GM23338 (cell line): Measurements from ENCODE around the gene CAPN7. TPM values are rescaled to one million over a fixed set of nuclear protein-coding genes. Genes with fewer than 3 reads are reported as not detected.

ENCODE experiments used
- ATAC-seq: fragments of 200-7000 bp; cut with Tn5 transposase; 3 replicates; pipeline ENCODE4 v1.9.1; 2020
- DNase-seq: peaks from one replicate; pipeline ENCODE4 v3.0.0-alpha.2; 2015; ENCODE audit warnings: low spot score
- H2AFZ ChIP-seq: fragments of 200-600 bp; sonication (generic); 2 replicates; pipeline ENCODE4 v1.8.0; 2016; ENCODE audit warnings: antibody characterized with exemption, mild to moderate bottlenecking, moderate library complexity
- H3F3A ChIP-seq: fragments of 200-600 bp; sonication (generic); replicated peaks from 2 replicates; pipeline ENCODE4 v1.8.0; 2017; ENCODE audit warnings: antibody characterized with exemption, mixed run types, low read depth
- H3K27ac ChIP-seq: fragments of 200-600 bp; sonication (generic); 2 replicates; pipeline ENCODE4 v1.6.1; 2016; ENCODE audit warnings: low read depth
- H3K27me3 ChIP-seq: fragments of 200-600 bp; sonication (generic); 2 replicates; pipeline ENCODE4 v1.8.0; 2016; ENCODE audit warnings: mild to moderate bottlenecking, mixed run types, moderate library complexity; ENCODE audit not compliant: insufficient read depth
- H3K36me3 ChIP-seq: fragments of 200-600 bp; sonication (generic); 2 replicates; pipeline ENCODE4 v1.8.0; 2016; ENCODE audit warnings: mild to moderate bottlenecking; ENCODE audit not compliant: insufficient read depth
- H3K4me1 ChIP-seq: fragments of 200-600 bp; sonication (generic); 2 replicates; pipeline ENCODE4 v1.8.0; 2016; ENCODE audit warnings: mild to moderate bottlenecking, moderate library complexity; ENCODE audit not compliant: insufficient read depth
- H3K4me2 ChIP-seq: fragments of 200-600 bp; sonication (generic); 2 replicates; pipeline ENCODE4 v1.7.1; 2017; ENCODE audit warnings: mixed run types
- H3K4me3 ChIP-seq: fragments of 200-600 bp; sonication (generic); 2 replicates; pipeline ENCODE4 v1.6.1; 2016; ENCODE audit warnings: mixed run types
- H3K79me2 ChIP-seq: fragments of 200-600 bp; sonication (generic); replicated peaks from 2 replicates; pipeline ENCODE4 v1.8.0; 2017; ENCODE audit warnings: mild to moderate bottlenecking; ENCODE audit not compliant: insufficient read depth
- H3K9me2 ChIP-seq: fragments of 200-600 bp; sonication (generic); 2 replicates; pipeline ENCODE4 v1.8.0; 2017; ENCODE audit not compliant: insufficient read depth
- H4K20me1 ChIP-seq: fragments of 200-600 bp; sonication (generic); replicated peaks from 2 replicates; pipeline ENCODE4 v1.8.0; 2017; ENCODE audit warnings: mild to moderate bottlenecking; ENCODE audit not compliant: insufficient read depth
- H3K27ac Mint-ChIP-seq: 2 replicates; pipeline ENCODE4 v1.8.0; 2020; ENCODE audit warnings: inconsistent platforms, mild to moderate bottlenecking, moderate library complexity, mixed read lengths
- H3K27me3 Mint-ChIP-seq: 3 replicates; pipeline ENCODE4 v1.8.0; 2022; ENCODE audit warnings: low read depth, mild to moderate bottlenecking, moderate library complexity, mixed read lengths, inconsistent platforms; ENCODE audit not compliant: insufficient read depth, poor library complexity
- H3K36me3 Mint-ChIP-seq: 3 replicates; pipeline ENCODE4 v1.8.0; 2021; ENCODE audit warnings: low read depth, mild to moderate bottlenecking, inconsistent platforms, moderate library complexity, mixed read lengths
- H3K4me1 Mint-ChIP-seq: 3 replicates; pipeline ENCODE4 v1.8.0; 2020; ENCODE audit warnings: mild to moderate bottlenecking, inconsistent platforms, mixed read lengths
- H3K4me3 Mint-ChIP-seq: 3 replicates; pipeline ENCODE4 v1.8.0; 2021; ENCODE audit warnings: moderate library complexity, mild to moderate bottlenecking, inconsistent platforms, mixed read lengths
- H3K9me3 Mint-ChIP-seq: 3 replicates; pipeline ENCODE4 v1.8.0; 2020; ENCODE audit warnings: moderate library complexity, mild to moderate bottlenecking, inconsistent platforms, mixed read lengths
- CREB1 ChIP-seq: fragments of 250-450 bp; sonication (Bioruptor Pico); IDR thresholded peaks from 2 replicates; pipeline ENCODE4 v1.5.0; 2020; ENCODE audit warnings: low read depth, mild to moderate bottlenecking, moderate library complexity
- EZH2 ChIP-seq: fragments of 200-600 bp; sonication (generic); IDR thresholded peaks from one replicate; pipeline ENCODE4 v1.8.0; 2017; ENCODE audit warnings: antibody characterized with exemption, mild to moderate bottlenecking, low read depth; ENCODE audit not compliant: unreplicated experiment
- EZH2phosphoT487 ChIP-seq: fragments of 200-600 bp; sonication (generic); IDR thresholded peaks from one replicate; pipeline ENCODE4 v1.8.1; 2018; ENCODE audit warnings: antibody characterized with exemption; ENCODE audit not compliant: unreplicated experiment
- JUNB ChIP-seq: IDR thresholded peaks from one replicate; pipeline ENCODE4 v1.6.1; 2016; ENCODE audit warnings: antibody characterized with exemption; ENCODE audit not compliant: unreplicated experiment
- NANOG ChIP-seq: IDR thresholded peaks from 2 replicates; pipeline ENCODE4 v1.6.1; 2016; ENCODE audit warnings: antibody characterized with exemption, borderline replicate concordance
- POLR2AphosphoS5 ChIP-seq: IDR thresholded peaks from 2 replicates; pipeline ENCODE4 v1.6.1; 2016; ENCODE audit warnings: antibody characterized with exemption, low read depth
- STAT1 ChIP-seq: IDR thresholded peaks from one replicate; pipeline ENCODE4 v1.6.1; 2016; ENCODE audit warnings: antibody characterized with exemption; ENCODE audit not compliant: unreplicated experiment
- ZNF114 ChIP-seq: fragments of 250-450 bp; sonication (Bioruptor Pico); IDR thresholded peaks from 2 replicates; pipeline ENCODE4 v1.5.0; 2020; ENCODE audit warnings: mild to moderate bottlenecking, moderate library complexity
- ZNF331 ChIP-seq: fragments of 250-450 bp; sonication (Bioruptor Pico); IDR thresholded peaks from 2 replicates; pipeline ENCODE4 v1.5.0; 2020; ENCODE audit warnings: low read depth, mild to moderate bottlenecking, moderate library complexity
- polyA plus RNA-seq: library from polyadenylated mRNA; unstranded; fragments of >200 nt; fragmentation: Nextera tagmentation; extraction: Ambion mirVana; gene quantifications from 2 replicates; pipeline ENCODE4 v1.2.1, GENCODE V29; 2016
- total RNA-seq: library from RNA; depleted of rRNA; stranded (reverse); fragments of >200 nt; shearing (Covaris generic); gene quantifications from 2 replicates; pipeline ENCODE4 v1.2.3, GENCODE V29; 2014
- TF ChIP-seq, protein P1 (sequence below): fragments of 250-450 bp; sonication (Bioruptor Pico); IDR thresholded peaks from 2 replicates; pipeline ENCODE4 v1.5.0; 2020; ENCODE audit warnings: mild to moderate bottlenecking, moderate library complexity
- TF ChIP-seq, protein P2 (sequence below), 2 experiments: fragments of 200-600 bp in 1 of 2; sonication (generic) in 1 of 2; conservative IDR thresholded peaks; 2 replicates each; pipeline versions ENCODE4 v1.5.1 to v1.6.1; 2016 to 2017; ENCODE audit warnings: antibody characterized with exemption in 2 of 2, low read depth in 2 of 2, mild to moderate bottlenecking in 2 of 2, moderate library complexity in 1 of 2
- TF ChIP-seq, protein P3 (sequence below): IDR thresholded peaks from 2 replicates; pipeline ENCODE4 v1.6.1; 2016; ENCODE audit warnings: antibody characterized with exemption
- TF ChIP-seq, protein P4 (sequence below): IDR thresholded peaks from one replicate; pipeline ENCODE4 v1.6.1; 2018; ENCODE audit warnings: antibody characterized with exemption; ENCODE audit not compliant: unreplicated experiment

CAPN7 gene
- total and polyA plus RNA-seq, 2 experiments from 2014 or later: 9.9 to 18.1 TPM

DNA sequence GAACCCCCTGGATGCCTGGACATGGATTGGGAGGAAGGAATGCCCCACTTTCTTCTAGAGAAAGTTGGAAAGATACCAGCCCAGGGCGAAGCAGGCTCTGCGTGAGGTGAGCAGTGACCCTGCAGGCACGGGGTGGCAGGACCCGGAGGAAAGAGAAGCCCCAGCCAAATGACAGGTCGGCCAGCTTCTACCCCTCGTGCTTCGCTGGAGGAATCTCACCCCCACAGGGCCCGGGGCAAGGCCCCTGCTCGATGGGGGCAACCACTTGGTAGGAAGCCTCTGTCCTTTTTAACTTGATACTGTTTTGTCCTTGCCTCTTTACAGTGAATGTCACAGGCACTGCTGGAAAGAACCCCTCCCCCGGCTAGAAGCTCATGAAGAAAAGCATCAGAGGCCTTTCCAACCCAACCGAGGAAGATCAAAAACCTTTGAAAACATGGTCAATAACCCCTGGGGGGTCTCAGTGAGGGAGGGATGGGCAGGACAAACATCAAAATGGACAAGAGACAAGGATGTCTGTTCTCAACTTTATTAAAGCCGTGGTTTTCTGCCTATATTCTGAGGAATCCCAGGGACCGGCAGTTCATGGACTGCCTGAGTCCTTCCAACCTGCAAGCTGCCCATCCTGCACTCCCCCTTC, 71.9 kb downstream of the CAPN7 start:
- Mint-ChIP-seq H3K36me3 (no peaks in the 10 kb centered on the region), H3K4me3 (no peak overlapping the region), H3K27ac (peak overlapping the region; percentile 72), H3K9me3 (no peaks in the 10 kb centered on the region; the same call in 2 of the 3 replicates), H3K4me1 (peaks cover 29% of the 10 kb centered on the region), H3K27me3 (peaks cover 8% of the 10 kb centered on the region)
- H3K27me3 ChIP-seq: no peaks in the 10 kb centered on the region
- peak; percentile 38 for ATAC-seq
- H3K79me2 ChIP-seq: no peaks in the 10 kb centered on the region
- H3F3A ChIP-seq: no peaks in the 10 kb centered on the region
- H4K20me1 ChIP-seq: no peaks in the 10 kb centered on the region
- H3K27ac ChIP-seq: no peak overlapping the region
- H3K4me3 ChIP-seq: no peak overlapping the region
- H3K4me1 ChIP-seq: peaks cover 9% of the 10 kb centered on the region
- no peaks in the 10 kb centered on the region for H3K9me2 ChIP-seq
- no peaks in the 10 kb centered on the region for H3K36me3 ChIP-seq
- TF ChIP-seq EZH2phosphoT487 (no peak), ZNF114 (no peak), CREB1 (CRISPR knock-in tag) (no peak), EZH2 (no peak), POLR2AphosphoS5 (no peak), JUNB (no peak), NANOG (no peak), ZNF331 (no peak), STAT1 (no peak)
- TF ChIP-seq, protein P1, sequence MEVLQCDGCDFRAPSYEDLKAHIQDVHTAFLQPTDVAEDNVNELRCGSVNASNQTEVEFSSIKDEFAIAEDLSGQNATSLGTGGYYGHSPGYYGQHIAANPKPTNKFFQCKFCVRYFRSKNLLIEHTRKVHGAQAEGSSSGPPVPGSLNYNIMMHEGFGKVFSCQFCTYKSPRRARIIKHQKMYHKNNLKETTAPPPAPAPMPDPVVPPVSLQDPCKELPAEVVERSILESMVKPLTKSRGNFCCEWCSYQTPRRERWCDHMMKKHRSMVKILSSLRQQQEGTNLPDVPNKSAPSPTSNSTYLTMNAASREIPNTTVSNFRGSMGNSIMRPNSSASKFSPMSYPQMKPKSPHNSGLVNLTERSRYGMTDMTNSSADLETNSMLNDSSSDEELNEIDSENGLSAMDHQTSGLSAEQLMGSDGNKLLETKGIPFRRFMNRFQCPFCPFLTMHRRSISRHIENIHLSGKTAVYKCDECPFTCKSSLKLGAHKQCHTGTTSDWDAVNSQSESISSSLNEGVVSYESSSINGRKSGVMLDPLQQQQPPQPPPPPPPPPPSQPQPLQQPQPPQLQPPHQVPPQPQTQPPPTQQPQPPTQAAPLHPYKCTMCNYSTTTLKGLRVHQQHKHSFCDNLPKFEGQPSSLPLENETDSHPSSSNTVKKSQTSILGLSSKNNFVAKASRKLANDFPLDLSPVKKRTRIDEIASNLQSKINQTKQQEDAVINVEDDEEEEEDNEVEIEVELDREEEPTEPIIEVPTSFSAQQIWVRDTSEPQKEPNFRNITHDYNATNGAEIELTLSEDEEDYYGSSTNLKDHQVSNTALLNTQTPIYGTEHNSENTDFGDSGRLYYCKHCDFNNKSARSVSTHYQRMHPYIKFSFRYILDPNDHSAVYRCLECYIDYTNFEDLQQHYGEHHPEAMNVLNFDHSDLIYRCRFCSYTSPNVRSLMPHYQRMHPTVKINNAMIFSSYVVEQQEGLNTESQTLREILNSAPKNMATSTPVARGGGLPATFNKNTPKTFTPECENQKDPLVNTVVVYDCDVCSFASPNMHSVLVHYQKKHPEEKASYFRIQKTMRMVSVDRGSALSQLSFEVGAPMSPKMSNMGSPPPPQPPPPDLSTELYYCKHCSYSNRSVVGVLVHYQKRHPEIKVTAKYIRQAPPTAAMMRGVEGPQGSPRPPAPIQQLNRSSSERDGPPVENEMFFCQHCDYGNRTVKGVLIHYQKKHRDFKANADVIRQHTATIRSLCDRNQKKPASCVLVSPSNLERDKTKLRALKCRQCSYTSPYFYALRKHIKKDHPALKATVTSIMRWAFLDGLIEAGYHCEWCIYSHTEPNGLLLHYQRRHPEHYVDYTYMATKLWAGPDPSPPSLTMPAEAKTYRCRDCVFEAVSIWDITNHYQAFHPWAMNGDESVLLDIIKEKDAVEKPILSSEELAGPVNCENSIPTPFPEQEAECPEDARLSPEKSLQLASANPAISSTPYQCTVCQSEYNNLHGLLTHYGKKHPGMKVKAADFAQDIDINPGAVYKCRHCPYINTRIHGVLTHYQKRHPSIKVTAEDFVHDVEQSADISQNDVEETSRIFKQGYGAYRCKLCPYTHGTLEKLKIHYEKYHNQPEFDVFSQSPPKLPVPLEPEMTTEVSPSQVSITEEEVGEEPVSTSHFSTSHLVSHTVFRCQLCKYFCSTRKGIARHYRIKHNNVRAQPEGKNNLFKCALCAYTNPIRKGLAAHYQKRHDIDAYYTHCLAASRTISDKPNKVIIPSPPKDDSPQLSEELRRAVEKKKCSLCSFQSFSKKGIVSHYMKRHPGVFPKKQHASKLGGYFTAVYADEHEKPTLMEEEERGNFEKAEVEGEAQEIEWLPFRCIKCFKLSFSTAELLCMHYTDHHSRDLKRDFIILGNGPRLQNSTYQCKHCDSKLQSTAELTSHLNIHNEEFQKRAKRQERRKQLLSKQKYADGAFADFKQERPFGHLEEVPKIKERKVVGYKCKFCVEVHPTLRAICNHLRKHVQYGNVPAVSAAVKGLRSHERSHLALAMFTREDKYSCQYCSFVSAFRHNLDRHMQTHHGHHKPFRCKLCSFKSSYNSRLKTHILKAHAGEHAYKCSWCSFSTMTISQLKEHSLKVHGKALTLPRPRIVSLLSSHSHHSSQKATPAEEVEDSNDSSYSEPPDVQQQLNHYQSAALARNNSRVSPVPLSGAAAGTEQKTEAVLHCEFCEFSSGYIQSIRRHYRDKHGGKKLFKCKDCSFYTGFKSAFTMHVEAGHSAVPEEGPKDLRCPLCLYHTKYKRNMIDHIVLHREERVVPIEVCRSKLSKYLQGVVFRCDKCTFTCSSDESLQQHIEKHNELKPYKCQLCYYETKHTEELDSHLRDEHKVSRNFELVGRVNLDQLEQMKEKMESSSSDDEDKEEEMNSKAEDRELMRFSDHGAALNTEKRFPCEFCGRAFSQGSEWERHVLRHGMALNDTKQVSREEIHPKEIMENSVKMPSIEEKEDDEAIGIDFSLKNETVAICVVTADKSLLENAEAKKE (CRISPR knock-in tag): no peak
- TF ChIP-seq, protein P2, sequence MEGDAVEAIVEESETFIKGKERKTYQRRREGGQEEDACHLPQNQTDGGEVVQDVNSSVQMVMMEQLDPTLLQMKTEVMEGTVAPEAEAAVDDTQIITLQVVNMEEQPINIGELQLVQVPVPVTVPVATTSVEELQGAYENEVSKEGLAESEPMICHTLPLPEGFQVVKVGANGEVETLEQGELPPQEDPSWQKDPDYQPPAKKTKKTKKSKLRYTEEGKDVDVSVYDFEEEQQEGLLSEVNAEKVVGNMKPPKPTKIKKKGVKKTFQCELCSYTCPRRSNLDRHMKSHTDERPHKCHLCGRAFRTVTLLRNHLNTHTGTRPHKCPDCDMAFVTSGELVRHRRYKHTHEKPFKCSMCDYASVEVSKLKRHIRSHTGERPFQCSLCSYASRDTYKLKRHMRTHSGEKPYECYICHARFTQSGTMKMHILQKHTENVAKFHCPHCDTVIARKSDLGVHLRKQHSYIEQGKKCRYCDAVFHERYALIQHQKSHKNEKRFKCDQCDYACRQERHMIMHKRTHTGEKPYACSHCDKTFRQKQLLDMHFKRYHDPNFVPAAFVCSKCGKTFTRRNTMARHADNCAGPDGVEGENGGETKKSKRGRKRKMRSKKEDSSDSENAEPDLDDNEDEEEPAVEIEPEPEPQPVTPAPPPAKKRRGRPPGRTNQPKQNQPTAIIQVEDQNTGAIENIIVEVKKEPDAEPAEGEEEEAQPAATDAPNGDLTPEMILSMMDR (conservative IDR thresholded peaks at IDR 0.05; ENCODE audit: low read depth in 2 of 2): no peak
- TF ChIP-seq, protein P3, sequence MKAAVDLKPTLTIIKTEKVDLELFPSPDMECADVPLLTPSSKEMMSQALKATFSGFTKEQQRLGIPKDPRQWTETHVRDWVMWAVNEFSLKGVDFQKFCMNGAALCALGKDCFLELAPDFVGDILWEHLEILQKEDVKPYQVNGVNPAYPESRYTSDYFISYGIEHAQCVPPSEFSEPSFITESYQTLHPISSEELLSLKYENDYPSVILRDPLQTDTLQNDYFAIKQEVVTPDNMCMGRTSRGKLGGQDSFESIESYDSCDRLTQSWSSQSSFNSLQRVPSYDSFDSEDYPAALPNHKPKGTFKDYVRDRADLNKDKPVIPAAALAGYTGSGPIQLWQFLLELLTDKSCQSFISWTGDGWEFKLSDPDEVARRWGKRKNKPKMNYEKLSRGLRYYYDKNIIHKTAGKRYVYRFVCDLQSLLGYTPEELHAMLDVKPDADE: no peak
- TF ChIP-seq, protein P4, sequence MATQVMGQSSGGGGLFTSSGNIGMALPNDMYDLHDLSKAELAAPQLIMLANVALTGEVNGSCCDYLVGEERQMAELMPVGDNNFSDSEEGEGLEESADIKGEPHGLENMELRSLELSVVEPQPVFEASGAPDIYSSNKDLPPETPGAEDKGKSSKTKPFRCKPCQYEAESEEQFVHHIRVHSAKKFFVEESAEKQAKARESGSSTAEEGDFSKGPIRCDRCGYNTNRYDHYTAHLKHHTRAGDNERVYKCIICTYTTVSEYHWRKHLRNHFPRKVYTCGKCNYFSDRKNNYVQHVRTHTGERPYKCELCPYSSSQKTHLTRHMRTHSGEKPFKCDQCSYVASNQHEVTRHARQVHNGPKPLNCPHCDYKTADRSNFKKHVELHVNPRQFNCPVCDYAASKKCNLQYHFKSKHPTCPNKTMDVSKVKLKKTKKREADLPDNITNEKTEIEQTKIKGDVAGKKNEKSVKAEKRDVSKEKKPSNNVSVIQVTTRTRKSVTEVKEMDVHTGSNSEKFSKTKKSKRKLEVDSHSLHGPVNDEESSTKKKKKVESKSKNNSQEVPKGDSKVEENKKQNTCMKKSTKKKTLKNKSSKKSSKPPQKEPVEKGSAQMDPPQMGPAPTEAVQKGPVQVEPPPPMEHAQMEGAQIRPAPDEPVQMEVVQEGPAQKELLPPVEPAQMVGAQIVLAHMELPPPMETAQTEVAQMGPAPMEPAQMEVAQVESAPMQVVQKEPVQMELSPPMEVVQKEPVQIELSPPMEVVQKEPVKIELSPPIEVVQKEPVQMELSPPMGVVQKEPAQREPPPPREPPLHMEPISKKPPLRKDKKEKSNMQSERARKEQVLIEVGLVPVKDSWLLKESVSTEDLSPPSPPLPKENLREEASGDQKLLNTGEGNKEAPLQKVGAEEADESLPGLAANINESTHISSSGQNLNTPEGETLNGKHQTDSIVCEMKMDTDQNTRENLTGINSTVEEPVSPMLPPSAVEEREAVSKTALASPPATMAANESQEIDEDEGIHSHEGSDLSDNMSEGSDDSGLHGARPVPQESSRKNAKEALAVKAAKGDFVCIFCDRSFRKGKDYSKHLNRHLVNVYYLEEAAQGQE: no peak
- no peak overlapping the region for H3K4me2 ChIP-seq
- no peak for DNase-seq
- H2AFZ ChIP-seq: no peak overlapping the region
